GM21526 (cell line): ENCODE results near the gene FGF14.
A peak's percentile ranks its signal among the peaks of the same experiment; 100 is the strongest.

ENCODE experiments used
- ATAC-seq: cut with Tn5 transposase; IDR thresholded peaks from one replicate; pipeline ENCODE4 v1.9.1; 2021; ENCODE audit warnings: moderate library complexity; ENCODE audit not compliant: unreplicated experiment, low FRiP score

The FGF14 gene

GRCh38 chr13:102311901-102312300 lies 89.9 kb downstream of the FGF14 start:
- peak; percentile 95 for ATAC-seq

GRCh38 chr13:102311419-102311796 lies 90.4 kb downstream of the FGF14 start:
- ATAC-seq: no peak

GRCh38 chr13:102310691-102311418 lies 91.0 kb downstream of the FGF14 start:
- ATAC-seq: no peak

GRCh38 chr13:102309110-102309509 lies 92.7 kb downstream of the FGF14 start:
- no peak for ATAC-seq

GRCh38 chr13:102302534-102302933 lies 99.3 kb downstream of the FGF14 start:
- ATAC-seq: no peak

GRCh38 chr13:102300379-102300778 lies 101.5 kb downstream of the FGF14 start:
- no peak for ATAC-seq

- ATAC-seq: no peak
Measured at GRCh38 chr13:102299366-102299765, 102.5 kb downstream of the FGF14 start.

- ATAC-seq: no peak
Measured at GRCh38 chr13:102298051-102298450, 103.8 kb downstream of the FGF14 start.

- ATAC-seq: no peak
Measured at GRCh38 chr13:102295316-102296048, 106.4 kb downstream of the FGF14 start.

GRCh38 chr13:102294407-102295018 lies 107.3 kb downstream of the FGF14 start:
- ATAC-seq: no peak

- ATAC-seq: no peak
Measured at GRCh38 chr13:102293723-102294122, 108.1 kb downstream of the FGF14 start.

GRCh38 chr13:102291587-102292218 lies 110.1 kb downstream of the FGF14 start:
- ATAC-seq: no peak

GRCh38 chr13:102289606-102290005 lies 112.2 kb downstream of the FGF14 start:
- ATAC-seq: no peak

- no peak for ATAC-seq
Measured at GRCh38 chr13:102286326-102286725, 115.5 kb downstream of the FGF14 start.

GRCh38 chr13:102280366-102280765 lies 121.5 kb downstream of the FGF14 start:
- no peak for ATAC-seq

- ATAC-seq: no peak
Measured at GRCh38 chr13:102277286-102277685, 124.6 kb downstream of the FGF14 start.

GRCh38 chr13:102276404-102276803 lies 125.4 kb downstream of the FGF14 start:
- no peak for ATAC-seq

- ATAC-seq: no peak
Measured at GRCh38 chr13:102275969-102276368, 125.9 kb downstream of the FGF14 start.

GRCh38 chr13:102273111-102273510 lies 128.7 kb downstream of the FGF14 start:
- ATAC-seq: no peak

- no peak for ATAC-seq
Measured at GRCh38 chr13:102267191-102267590, 134.7 kb downstream of the FGF14 start.

GRCh38 chr13:102261809-102262208 lies 140.0 kb downstream of the FGF14 start:
- no peak for ATAC-seq
